Activated CD4-positive, alpha-beta T cell treated with anti-CD3 and anti-CD28 coated beads, Interleukin-2, amount 50 U/mL, for 1 hour (primary cell): ENCODE measurements around the gene CHRNA3.

Experiments used
- DNase-seq: peaks from one replicate; pipeline ENCODE4 v3.0.0-alpha.2; 2020

CHRNA3 gene

DNA sequence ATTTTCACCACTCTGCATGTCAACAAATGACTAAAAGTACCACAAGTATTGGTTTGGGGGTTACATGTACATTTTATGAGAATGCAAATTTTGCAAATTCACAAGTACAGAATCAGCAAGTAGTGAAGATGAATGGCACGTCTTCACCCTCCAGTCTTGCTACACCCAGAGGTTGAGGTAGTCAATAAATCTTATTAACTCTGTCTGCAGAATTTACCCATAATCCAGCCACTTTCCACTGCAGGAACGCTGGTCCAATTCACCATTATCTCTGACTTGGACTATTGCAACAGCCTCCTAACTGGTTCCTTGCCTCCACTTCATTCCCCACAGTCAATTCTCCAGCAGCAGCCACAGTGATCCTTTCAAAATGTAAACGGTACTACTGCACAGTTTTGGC is 70.0 kb downstream of the CHRNA3 start:
- no peak for DNase-seq

DNA sequence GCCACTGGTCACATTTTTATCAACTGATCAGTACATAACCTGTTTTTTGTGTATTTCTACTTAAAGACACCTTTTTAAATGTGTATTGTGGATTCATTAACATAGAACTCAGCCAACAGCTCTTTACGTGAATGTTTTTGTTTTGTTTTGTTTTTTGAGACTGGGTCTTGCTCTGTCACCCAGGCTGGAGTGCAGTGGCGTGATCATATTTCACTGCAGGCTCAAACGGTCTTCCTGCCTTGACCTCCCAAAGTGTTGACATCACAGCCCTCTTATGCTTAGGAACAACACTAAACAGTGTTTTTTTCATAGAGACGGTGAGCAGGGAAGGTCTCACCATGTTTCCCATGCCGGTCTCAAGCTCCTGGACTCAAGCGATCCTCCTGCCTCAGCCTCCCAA is 70.6 kb downstream of the CHRNA3 start:
- no peak for DNase-seq
